T-helper 9 cell (primary cell): ENCODE results near the gene ZBTB5.

ENCODE experiments used
- DNase-seq: peaks from one replicate; pipeline ENCODE4 v3.0.0-alpha.2; 2020

The ZBTB5 gene

DNA sequence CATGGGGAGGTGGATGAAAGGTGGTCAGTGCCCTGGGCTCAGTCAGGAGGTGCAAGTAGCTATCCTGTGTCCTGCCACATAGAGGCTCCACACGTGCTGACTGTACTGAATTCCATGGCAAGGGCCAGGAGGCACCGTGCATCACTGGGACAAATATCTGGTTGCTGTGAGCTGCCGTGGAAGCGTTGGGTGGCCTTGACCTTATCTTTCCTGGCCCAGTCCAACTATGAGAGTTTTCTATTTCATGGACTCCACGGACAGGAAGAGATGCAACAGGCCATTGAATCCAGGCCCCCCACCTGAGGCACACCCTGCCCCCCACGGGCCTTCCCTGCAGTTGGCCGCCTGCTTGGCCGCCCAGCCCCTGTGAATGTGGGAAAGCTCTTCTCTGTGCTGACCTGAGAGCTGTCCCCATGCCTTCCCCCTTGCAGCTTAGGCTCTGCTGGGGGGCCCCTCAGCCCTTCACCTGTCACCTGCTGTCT is 41.0 kb downstream of the ZBTB5 start:
- DNase-seq, result no peak

- DNase-seq, result no peak
Measured at GRCh38 chr9:37423508-37423907, 41.7 kb downstream of the ZBTB5 start.

GRCh38 chr9:37422289-37423104 is 42.8 kb downstream of the ZBTB5 start, which contains the start of gene GRHPR:
Gene GRHPR, plus strand, starts transcription at chr9:37422696. Its CDS starts 55 bp downstream, at chr9:37422751.
- peak; percentile 86 for DNase-seq

GRCh38 chr9:37421914-37422288 is 43.3 kb downstream of the ZBTB5 start:
- DNase-seq, result no peak

DNA sequence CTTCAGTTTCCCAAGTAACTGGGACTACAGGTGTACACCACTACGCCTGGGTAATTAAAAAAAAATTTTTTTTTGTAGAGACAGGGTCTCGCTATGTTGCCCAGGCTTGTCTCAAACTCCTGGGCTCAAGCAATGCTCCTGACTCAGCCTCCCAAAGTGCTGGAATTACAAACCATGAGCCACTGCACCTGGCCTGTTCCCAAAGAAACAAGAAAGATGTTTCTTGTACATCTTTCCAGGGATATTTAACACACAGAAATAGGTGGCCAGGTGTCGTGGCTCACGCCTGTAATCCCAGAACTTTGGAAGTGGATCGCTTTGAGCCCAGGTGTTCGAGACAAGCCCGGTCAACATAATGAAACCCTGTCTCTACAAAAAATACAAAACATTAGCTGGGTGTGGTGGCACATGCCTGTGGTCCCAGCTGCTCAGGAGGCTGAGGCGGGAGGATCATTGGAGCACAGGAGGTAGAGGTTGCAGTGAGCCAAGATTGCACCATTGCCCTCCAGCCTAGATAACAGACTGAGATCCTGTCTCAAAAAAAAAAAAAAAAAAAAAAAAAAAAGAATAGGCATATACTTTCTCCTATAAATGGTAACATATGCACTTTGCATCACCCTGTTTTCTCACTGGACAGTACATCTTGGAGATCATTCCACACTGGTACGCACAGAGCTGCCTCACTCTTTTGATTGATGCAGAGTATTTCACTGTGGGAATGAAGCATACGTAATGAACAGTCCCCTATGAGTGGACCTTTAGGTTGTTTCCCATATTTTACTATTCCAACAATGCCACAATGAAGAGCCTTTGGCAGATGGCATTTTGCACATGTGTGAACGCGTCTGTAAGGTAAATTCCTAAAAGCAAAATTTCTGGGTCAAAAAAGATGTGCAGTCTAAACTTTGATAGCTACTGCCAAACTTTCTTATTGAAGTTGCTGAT is 44.7 kb downstream of the ZBTB5 start:
- no peak for DNase-seq

DNA sequence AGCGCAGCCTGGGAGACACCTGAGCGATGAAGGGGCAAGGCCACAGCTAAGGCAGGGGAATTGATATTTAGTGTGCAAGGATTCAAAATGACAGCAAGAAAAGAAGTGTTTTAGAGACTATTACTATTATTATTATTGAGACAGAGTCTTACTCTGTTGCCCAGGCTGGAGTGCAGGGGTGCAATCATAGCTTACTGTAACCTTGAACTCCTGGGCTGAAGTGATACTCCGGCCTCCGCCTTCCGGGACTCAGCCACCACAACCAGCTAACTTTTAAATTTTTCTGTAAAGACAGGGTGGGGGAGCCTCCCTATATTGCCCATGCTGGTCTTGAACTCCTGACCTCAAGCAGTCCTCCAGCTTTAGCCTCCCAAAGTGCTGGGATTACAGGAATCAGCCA is 46.0 kb downstream of the ZBTB5 start:
- no peak for DNase-seq

DNA sequence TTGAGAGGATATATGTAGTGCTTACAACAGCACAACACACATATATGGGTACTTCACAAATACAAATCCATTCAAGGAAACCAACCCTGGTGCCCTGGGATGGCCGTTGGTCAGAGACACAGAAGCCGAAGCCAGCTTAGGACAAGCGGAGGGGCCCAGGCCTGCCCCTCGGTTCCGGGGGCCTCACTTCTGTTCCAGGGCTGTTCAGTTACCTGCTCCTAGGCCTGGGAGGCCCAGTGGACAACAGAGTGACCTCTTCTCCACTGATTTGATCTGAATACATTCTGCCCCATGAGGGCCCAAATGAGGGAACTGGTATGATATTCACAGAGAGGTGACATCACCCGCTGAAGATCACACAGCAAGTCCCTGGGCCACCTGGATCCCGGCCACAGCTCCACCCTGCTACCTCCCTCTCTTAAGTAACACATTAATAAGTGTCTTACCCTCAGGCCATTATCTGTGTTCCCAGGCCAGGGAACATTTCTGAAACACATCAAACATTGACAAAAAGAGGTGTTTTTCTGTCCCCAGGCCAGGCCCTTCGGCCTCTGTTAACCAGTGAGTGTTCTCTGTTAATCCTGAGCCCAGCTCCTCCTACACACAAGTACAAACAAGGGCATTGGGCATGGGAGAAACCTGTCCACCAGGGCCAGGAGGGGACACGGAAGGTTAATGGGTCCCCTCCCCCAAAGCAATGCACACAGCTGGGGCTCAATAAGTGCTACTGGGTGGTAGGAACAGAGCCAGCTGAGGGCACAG is 47.2 kb downstream of the ZBTB5 start:
- no peak for DNase-seq

DNA sequence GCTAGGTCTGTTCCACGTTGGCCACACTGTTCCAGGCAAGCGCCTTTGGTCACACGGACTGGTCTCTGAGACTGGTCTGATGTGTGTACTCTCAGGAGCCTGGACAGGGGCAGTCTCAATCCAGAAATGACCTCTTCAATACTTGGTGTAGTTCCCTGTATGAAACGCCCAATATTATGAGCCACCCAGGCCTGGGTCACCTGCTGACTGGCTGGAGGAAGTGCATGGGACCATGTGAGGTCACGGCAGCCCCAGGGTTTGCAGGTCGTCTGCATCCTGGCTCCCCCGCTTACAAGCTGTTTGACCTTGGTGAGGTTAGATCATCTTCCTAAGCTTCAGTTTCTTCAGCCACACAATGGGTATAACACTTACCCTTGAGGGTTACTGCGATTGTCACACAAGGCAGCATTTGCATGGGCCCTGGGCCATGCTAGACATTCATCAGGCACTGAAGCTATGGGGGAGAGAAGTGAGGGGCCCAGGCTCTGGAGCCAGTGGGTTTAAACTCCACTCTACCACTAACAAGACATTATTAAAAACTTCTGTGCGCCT is 47.9 kb downstream of the ZBTB5 start:
- DNase-seq, result no peak

DNA sequence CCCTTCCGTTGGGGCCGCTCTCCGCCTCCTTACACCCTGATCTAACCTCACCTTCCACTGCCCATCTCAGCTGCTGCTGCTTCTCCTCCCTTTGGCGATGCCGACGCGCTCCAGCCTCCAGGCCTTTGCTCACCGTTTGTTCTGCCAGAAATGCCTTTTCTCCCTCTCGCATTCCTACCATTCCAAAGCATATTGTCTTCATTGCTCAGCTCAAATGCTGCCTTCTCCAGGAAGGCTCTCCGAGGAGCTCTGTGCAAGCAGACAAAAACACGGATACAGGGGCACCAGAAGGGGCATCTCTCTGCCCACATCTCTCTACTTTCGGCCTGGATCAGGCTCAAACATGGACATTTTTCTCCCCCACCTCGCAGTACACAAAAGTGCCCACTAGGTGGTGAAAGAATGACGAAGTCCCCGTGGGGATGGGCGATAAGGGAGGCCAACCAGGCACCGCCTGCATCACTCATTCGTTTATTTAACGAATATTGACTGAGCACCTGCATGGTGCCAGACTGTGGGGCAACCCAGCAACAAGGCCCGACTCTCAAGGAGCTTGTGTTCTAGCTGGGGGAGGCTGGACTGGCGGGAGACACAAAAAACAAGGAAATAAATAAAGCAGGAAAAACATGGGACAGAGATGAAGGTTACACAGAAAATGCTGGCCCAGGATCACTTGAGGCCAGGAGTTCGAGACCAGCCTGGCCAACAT is 50.1 kb downstream of the ZBTB5 start:
- DNase-seq, result peak; percentile 61

GRCh38 chr9:37414503-37414943 is 50.7 kb downstream of the ZBTB5 start:
- no peak for DNase-seq

- no peak for DNase-seq
Measured at GRCh38 chr9:37413311-37413710, 51.9 kb downstream of the ZBTB5 start.

DNA sequence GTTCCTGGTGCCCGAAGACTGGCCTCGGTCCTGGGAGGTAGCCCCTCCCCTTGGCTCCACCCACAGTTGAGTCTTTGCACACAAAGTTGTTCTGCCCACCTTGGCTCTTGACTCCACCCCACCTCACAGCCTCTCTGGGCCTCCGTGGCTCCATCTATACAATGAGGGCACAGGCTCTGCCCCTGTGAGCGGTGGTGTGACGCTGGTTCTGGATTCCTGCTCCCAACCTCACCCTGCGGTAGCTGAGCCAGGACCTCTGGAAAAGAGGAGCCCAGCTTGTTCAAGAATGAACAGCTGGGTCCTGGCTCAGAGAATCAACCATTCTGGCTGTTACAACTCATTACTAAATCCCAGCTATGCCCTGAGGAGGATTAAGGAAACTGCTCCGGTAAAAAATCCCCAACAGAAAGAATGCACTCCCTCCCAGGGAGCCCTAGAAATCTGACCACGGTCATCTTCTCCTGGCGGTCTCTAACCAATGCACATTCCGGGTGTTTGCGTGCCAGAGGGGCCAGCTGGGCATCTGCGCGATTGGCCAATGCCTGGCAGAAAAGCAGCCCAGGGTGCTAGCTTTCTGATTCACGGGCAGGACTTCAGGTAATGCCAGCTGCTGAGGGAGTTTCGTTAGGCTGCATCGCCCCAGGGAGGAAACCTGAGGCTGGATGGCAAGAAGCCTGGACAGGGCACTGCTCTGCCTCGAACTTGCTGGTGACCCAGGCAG is 52.7 kb downstream of the ZBTB5 start:
- no peak for DNase-seq

GRCh38 chr9:37410969-37411785 is 54.1 kb downstream of the ZBTB5 start:
- DNase-seq, result no peak

- no peak for DNase-seq
Measured at GRCh38 chr9:37410354-37410861, 54.8 kb downstream of the ZBTB5 start.

GRCh38 chr9:37408933-37409710 is 56.1 kb downstream of the ZBTB5 start:
- DNase-seq, result peak; percentile 53

DNA sequence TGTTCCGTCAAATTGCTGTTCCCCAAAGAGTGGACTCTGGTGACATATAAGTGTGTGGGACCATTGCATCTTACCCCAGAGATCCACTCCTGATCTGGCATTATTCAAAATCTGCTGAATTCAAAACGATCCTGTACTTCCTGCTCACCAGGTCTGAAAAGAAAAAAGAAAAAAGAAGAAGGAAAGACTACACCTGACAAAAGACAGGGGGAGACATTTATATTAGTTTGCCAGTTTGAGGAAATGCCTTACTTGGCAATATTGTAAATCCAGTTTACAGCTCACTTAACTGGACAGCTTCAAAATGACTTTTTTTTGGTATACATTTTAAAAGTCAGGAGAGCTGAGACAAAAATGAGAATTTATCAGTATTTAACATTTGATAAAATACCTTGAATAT is 57.8 kb downstream of the ZBTB5 start:
- DNase-seq, result no peak

DNA sequence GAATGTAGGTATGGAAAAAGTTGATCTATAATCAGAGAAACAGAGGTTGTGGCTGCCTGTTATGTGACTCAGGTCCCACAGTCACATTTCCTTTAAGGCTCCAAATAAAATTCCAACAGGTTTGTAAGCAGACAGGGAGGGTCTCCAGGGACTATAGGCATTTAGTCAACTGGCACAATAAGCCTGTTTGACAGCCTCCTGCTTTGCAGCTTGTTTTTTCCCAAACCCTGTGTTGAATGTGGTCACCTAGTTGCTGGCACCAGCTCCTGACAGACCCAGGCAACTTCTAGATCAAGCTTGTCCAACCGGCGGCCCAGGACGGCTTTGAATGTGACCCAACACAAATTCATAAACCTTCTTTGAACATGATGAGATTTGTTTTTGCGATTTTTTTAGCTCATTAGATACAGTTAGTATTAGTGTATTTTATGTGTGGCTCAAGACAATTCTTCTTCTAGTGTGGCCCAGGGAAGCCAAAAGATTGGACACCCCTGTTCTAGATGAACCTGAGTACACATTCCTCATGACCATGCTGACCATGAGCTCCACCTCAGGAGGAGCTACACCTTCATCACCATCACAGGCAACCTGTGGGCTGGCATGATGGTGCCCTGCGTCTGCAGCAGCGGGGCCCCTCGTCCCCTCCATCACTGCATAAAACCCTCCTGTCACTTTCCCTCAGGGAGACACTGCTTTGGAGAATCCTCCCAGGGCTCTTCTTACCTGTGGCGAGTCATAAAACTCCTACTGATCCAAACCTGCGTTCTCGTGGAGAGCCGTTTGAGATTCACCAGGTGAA is 58.4 kb downstream of the ZBTB5 start:
- DNase-seq, result no peak

GRCh38 chr9:37405764-37406380 is 59.4 kb downstream of the ZBTB5 start:
- DNase-seq, result no peak
